Vagina (tissue), 2 donors: ENCODE measurements around the gene SERPINA9.

ENCODE experiments used
- CTCF ChIP-seq, 3 experiments: fragments of 450-650 bp in 2 of 3; fragments of 200-600 bp in 1 of 3; sonication (generic) in 1 of 3; IDR thresholded peaks; one replicate each; pipeline ENCODE4 v1.5.1; 2017 to 2019; ENCODE audit warnings: antibody characterized with exemption in 3 of 3, mild to moderate bottlenecking in 2 of 3, moderate library complexity in 2 of 3
- POLR2AphosphoS5 ChIP-seq, 2 donors: sonication (generic); formaldehyde crosslinking; IDR thresholded peaks; one replicate each; pipeline ENCODE4 v1.9.0; 2017; ENCODE audit warnings: antibody characterized with exemption in 2 of 2, mild to moderate bottlenecking in 2 of 2, low read depth in 1 of 2; ENCODE audit not compliant: insufficient read depth in 1 of 2

DNA sequence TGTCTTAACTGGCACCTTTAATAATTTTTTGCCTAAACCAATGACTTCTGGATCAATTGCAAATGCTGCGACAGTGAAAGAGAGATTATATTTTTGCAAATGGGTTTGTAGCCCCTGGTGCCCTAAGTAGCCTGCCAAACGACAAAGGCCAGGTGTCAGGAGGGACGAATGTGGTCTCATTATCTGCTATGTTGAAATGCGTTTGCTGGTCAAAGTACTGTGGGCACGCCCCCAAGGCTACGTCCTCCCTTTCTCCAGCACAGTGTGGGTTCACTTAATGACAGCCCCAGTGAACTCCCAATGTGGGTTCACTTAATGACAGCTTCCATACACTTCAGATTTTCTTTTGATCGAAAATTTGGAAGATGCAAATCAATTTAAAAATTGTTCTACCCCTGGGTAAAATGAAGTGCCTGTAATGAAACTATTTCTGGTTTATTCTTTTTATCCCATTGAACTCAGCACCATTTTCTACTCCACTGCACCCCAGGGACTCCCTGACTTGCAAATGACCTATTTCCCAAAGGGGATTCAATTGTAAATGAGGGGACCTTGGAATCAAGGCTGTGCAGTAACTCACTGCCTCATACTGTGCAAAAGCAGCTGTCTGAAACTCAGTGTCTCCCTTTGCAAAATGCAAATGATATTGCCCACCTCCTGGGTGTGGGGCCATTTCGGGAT, 24.8 kb downstream of the SERPINA9 start:
- TF ChIP-seq CTCF (IDR thresholded peaks at IDR 0.05) = no peak
- no peak for TF ChIP-seq POLR2AphosphoS5 (IDR thresholded peaks at IDR 0.05; ENCODE audit: insufficient read depth in 1 of 2, low read depth in 1 of 2)
